K562 (cell line): ENCODE data around the gene ANXA4. TPM values are rescaled to one million over a fixed set of nuclear protein-coding genes. Genes with fewer than 3 reads are reported as not detected.

Experiments
- ARID4B ChIP-seq: sonication (generic); formaldehyde crosslinking; IDR thresholded peaks from 2 replicates; pipeline ENCODE4 v1.8.0; 2022; ENCODE audit warnings: mild to moderate bottlenecking, missing genetic modification reagents
- ATF4 ChIP-seq: fragments of 450-650 bp; formaldehyde crosslinking; IDR thresholded peaks from 2 replicates; pipeline ENCODE4 v1.4.0; 2022; ENCODE audit warnings: mild to moderate bottlenecking, moderate library complexity
- CHD4 ChIP-seq: fragments of 200-600 bp; sonication (generic); IDR thresholded peaks from 3 replicates; pipeline ENCODE4 v1.6.1; 2012; ENCODE audit warnings: low read depth, mild to moderate bottlenecking, mixed read lengths, low read length, inconsistent platforms; ENCODE audit not compliant: insufficient read depth, insufficient replicate concordance, poor library complexity, severe bottlenecking
- CTCFL ChIP-seq: IDR thresholded peaks from 2 replicates; pipeline ENCODE4 v1.6.1; 2011; ENCODE audit warnings: borderline replicate concordance, low read depth, mild to moderate bottlenecking, moderate library complexity, low read length; ENCODE audit not compliant: insufficient read depth, poor library complexity, severe bottlenecking
- MAFG ChIP-seq: fragments of 450-650 bp; conservative IDR thresholded peaks from 2 replicates; pipeline ENCODE4 v1.6.1; 2016; ENCODE audit warnings: missing genetic modification characterization, missing compliant biosample characterization
- MTA3 ChIP-seq: fragments of 450-650 bp; formaldehyde crosslinking; IDR thresholded peaks from 2 replicates; pipeline ENCODE4 v1.6.1; 2017; ENCODE audit warnings: mild to moderate bottlenecking, borderline replicate concordance
- NEUROD1 ChIP-seq: fragments of 150-350 bp; IDR thresholded peaks from 2 replicates; pipeline ENCODE4 v1.6.1; 2014; ENCODE audit warnings: borderline replicate concordance, low read length, low read depth; ENCODE audit not compliant: partially characterized antibody
- NKRF ChIP-seq: fragments of 450-650 bp; IDR thresholded peaks from 2 replicates; pipeline ENCODE4 v1.6.1; 2016; ENCODE audit warnings: borderline replicate concordance
- POLR2A ChIP-seq: fragments of 450-650 bp; conservative IDR thresholded peaks from 2 replicates; pipeline ENCODE4 v1.6.1; 2016
- RNF2 ChIP-seq: sonication (generic); IDR thresholded peaks from 2 replicates; pipeline ENCODE4 v1.6.1; 2016
- STAT5B ChIP-seq: fragments of 250-450 bp; sonication (Bioruptor Pico); IDR thresholded peaks from 2 replicates; pipeline ENCODE4 v1.8.0; 2021; ENCODE audit warnings: mild to moderate bottlenecking, inconsistent platforms
- TCF7 ChIP-seq: sonication (generic); IDR thresholded peaks from 2 replicates; pipeline ENCODE4 v1.6.1; 2016; ENCODE audit warnings: antibody characterized with exemption, borderline replicate concordance
- TSC22D4 ChIP-seq: fragments of 450-650 bp; IDR thresholded peaks from 2 replicates; pipeline ENCODE4 v1.6.1; 2016; ENCODE audit warnings: missing genetic modification characterization, missing biosample characterization, control low read depth
- ZEB2 ChIP-seq: fragments of 450-650 bp; IDR thresholded peaks from 2 replicates; pipeline ENCODE4 v1.6.1; 2016
- ZFX ChIP-seq: sonication (generic); formaldehyde crosslinking; IDR thresholded peaks from 2 replicates; pipeline ENCODE4 v1.8.0; 2022; ENCODE audit warnings: mild to moderate bottlenecking, missing genetic modification reagents, moderate library complexity
- ZNF449 ChIP-seq: fragments of 250-450 bp; sonication (Bioruptor Pico); IDR thresholded peaks from 2 replicates; pipeline ENCODE4 v1.8.0; 2022; ENCODE audit warnings: moderate library complexity, mild to moderate bottlenecking, inconsistent platforms
- polyA plus RNA-seq, 8 experiments: library from polyadenylated mRNA; depleted of rRNA in 4 of 8; stranded (reverse) in 5 of 8; unstranded in 3 of 8; fragments of >200 nt; fragmentation: Nextera tagmentation in 2 of 8; fragmentation: Illumina TruSeq in 1 of 8; extraction: Ambion mirVana in 2 of 8; extraction: Trizol in 1 of 8; gene quantifications; 2 replicates each; pipeline versions ENCODE4 v1.2.1 to v1.2.3, GENCODE V29; 2011 to 2014; ENCODE audit warnings: inconsistent platforms in 1 of 8, missing spikeins in 1 of 8
- total RNA-seq, 7 experiments: library from RNA; depleted of rRNA in 6 of 7; stranded (reverse); fragments of >200 nt in 6 of 7; fragmentation: Illumina TruSeq in 2 of 7; extraction: Trizol in 2 of 7; gene quantifications; 2 replicates each; pipeline versions ENCODE4 v1.2.1 to v1.2.3, GENCODE V29; 2011 to 2021; ENCODE audit warnings: low replicate concordance in 1 of 7

The ANXA4 gene
- total and polyA plus RNA-seq, 9 of the 15 experiments (the other 6 are each of a cell fraction or from before 2014, with no cell fraction given): 3.4 to 13.6 (median 11.6) TPM

GRCh38 chr2:69724540-69725159, 17.3 kb upstream of the ANXA4 start (continued):
- peak; percentile 5 for TF ChIP-seq CTCFL
- no peak for TF ChIP-seq CHD4
- no peak for TF ChIP-seq ARID4B (CRISPR knock-in tag)
- no peak for TF ChIP-seq ZNF449 (CRISPR knock-in tag)
- TF ChIP-seq ATF4 (CRISPR knock-in tag): 0 out of 2 replicates have a peak, but pooled peaks have one; percentile 19
- TF ChIP-seq ZEB2: 0 out of 2 replicates have a peak, but pooled peaks have one; percentile 30
- TF ChIP-seq MTA3: peak; percentile 36; the same call in 1 of the 2 replicates
- TF ChIP-seq MAFG: peak; percentile 40
- TF ChIP-seq POLR2A: no peak
- peak; percentile 23 for TF ChIP-seq NEUROD1
- no peak for TF ChIP-seq ZFX (CRISPR knock-in tag)
- TF ChIP-seq STAT5B (CRISPR knock-in tag): no peak
- TF ChIP-seq RNF2: no peak
- TF ChIP-seq NKRF: no peak
- no peak for TF ChIP-seq TCF7
- no peak for TF ChIP-seq TSC22D4 (tag)
